Liver (tissue), 9 donors: ENCODE results near the gene HOMER1. TPM values are rescaled to one million over a fixed set of nuclear protein-coding genes. Genes with fewer than 3 reads are reported as not detected.

Experiments
- DNase-seq: peaks from one replicate; pipeline ENCODE4 v3.0.0-alpha.2; 2017; ENCODE audit warnings: low spot score
- H3K27ac ChIP-seq, 2 donors: one replicate each; pipeline ENCODE4 v1.7.0; 2013; ENCODE audit warnings: inconsistent platforms in 2 of 2, low read length in 2 of 2, control low read depth in 1 of 2, low read depth in 1 of 2, mild to moderate bottlenecking in 1 of 2
- H3K27me3 ChIP-seq, 4 donors: one replicate each; pipeline versions ENCODE4 v1.6.1 to v1.7.0; 2013; ENCODE audit warnings: low read length in 3 of 4, inconsistent platforms in 1 of 4, mild to moderate bottlenecking in 1 of 4, moderate library complexity in 1 of 4; ENCODE audit not compliant: control insufficient read depth in 4 of 4, insufficient read depth in 4 of 4
- H3K36me3 ChIP-seq, 4 donors: one replicate each; pipeline versions ENCODE4 v1.6.1 to v1.7.0; 2013; ENCODE audit warnings: low read length in 3 of 4, mild to moderate bottlenecking in 3 of 4, low read depth in 1 of 4, moderate library complexity in 1 of 4; ENCODE audit not compliant: control insufficient read depth in 4 of 4, insufficient read depth in 3 of 4
- H3K4me1 ChIP-seq, 4 donors: one replicate each; pipeline versions ENCODE4 v1.6.1 to v1.7.0; 2013; ENCODE audit warnings: low read length in 3 of 4, mild to moderate bottlenecking in 3 of 4, moderate library complexity in 1 of 4; ENCODE audit not compliant: control insufficient read depth in 4 of 4, insufficient read depth in 4 of 4
- H3K4me3 ChIP-seq, 3 donors: one replicate each; pipeline versions ENCODE4 v1.6.1 to v1.7.0; 2013; ENCODE audit warnings: low read length in 3 of 3, control low read depth in 1 of 3, low read depth in 1 of 3, mild to moderate bottlenecking in 1 of 3
- H3K9ac ChIP-seq, 2 donors: one replicate each; pipeline ENCODE4 v1.7.0; 2013; ENCODE audit warnings: low read length in 2 of 2, mild to moderate bottlenecking in 2 of 2, moderate library complexity in 2 of 2, control low read depth in 1 of 2, low read depth in 1 of 2
- H3K9me3 ChIP-seq, 4 donors: one replicate each; pipeline versions ENCODE4 v1.6.1 to v1.7.0; 2013; ENCODE audit warnings: low read length in 3 of 4; ENCODE audit not compliant: control insufficient read depth in 4 of 4
- ATF3 ChIP-seq: IDR thresholded peaks from 2 replicates; pipeline ENCODE4 v1.6.1; 2016; ENCODE audit warnings: antibody characterized with exemption
- EGR1 ChIP-seq, 2 donors: IDR thresholded peaks; 2 replicates each; pipeline ENCODE4 v1.6.1; 2016 to 2018; ENCODE audit warnings: antibody characterized with exemption in 2 of 2, low read depth in 2 of 2
- FOXA1 ChIP-seq: IDR thresholded peaks from 2 replicates; pipeline ENCODE4 v1.6.1; 2016; ENCODE audit warnings: antibody characterized with exemption
- FOXA2 ChIP-seq: IDR thresholded peaks from 2 replicates; pipeline ENCODE4 v1.6.1; 2016; ENCODE audit warnings: antibody characterized with exemption
- HNF4A ChIP-seq, 2 donors: conservative IDR thresholded peaks; 2 replicates each; pipeline ENCODE4 v1.6.1; 2016; ENCODE audit warnings: antibody characterized with exemption in 2 of 2, mild to moderate bottlenecking in 2 of 2
- HNF4G ChIP-seq: IDR thresholded peaks from 2 replicates; pipeline ENCODE4 v1.6.1; 2016; ENCODE audit warnings: antibody characterized with exemption
- NR2F2 ChIP-seq: IDR thresholded peaks from 2 replicates; pipeline ENCODE4 v1.6.1; 2016; ENCODE audit warnings: antibody characterized with exemption
- RAD21 ChIP-seq, 2 donors: IDR thresholded peaks; 2 replicates each; pipeline ENCODE4 v1.6.1; 2016; ENCODE audit warnings: antibody characterized with exemption in 2 of 2, mild to moderate bottlenecking in 2 of 2
- RXRA ChIP-seq, 2 donors: IDR thresholded peaks; 2 replicates each; pipeline ENCODE4 v1.6.1; 2017 to 2018; ENCODE audit warnings: antibody characterized with exemption in 2 of 2, mild to moderate bottlenecking in 1 of 2
- SP1 ChIP-seq: IDR thresholded peaks from 2 replicates; pipeline ENCODE4 v1.6.1; 2018; ENCODE audit warnings: antibody characterized with exemption, mild to moderate bottlenecking
- TAF1 ChIP-seq: conservative IDR thresholded peaks from 2 replicates; pipeline ENCODE4 v1.6.1; 2016; ENCODE audit warnings: antibody characterized with exemption, mild to moderate bottlenecking
- YY1 ChIP-seq: IDR thresholded peaks from 2 replicates; pipeline ENCODE4 v1.6.1; 2016; ENCODE audit warnings: antibody characterized with exemption, mild to moderate bottlenecking
- WGBS: extraction: QIAGEN DNeasy Blood & Tissue Kit; methylation state at CpG from one replicate; pipeline ENCODE4 v1.1.7; 2013; 5-methylcytosine and 5-hydroxymethylcytosine counted together
- polyA plus RNA-seq, 2 donors: library from polyadenylated mRNA; stranded (reverse) in 1 of 2; unstranded in 1 of 2; fragments of 200-250 nt in 1 of 2; fragments of >200 nt in 1 of 2; fragmentation: Nextera tagmentation in 1 of 2; extraction: Ambion mirVana in 1 of 2; gene quantifications; one replicate each; pipeline versions ENCODE4 v1.2.1 to v1.2.3, GENCODE V29; 2013 to 2015
- total RNA-seq, 2 donors: library from RNA; depleted of rRNA; stranded (reverse); fragments of >200 nt; gene quantifications; one replicate each; pipeline ENCODE4 v1.2.3, GENCODE V29; 2014
- TF ChIP-seq, protein P1 (sequence below): IDR thresholded peaks from 2 replicates; pipeline ENCODE4 v1.6.1; 2016; ENCODE audit warnings: antibody characterized with exemption
- TF ChIP-seq, protein P2 (sequence below): IDR thresholded peaks from 2 replicates; pipeline ENCODE4 v1.6.1; 2016; ENCODE audit warnings: antibody characterized with exemption
- TF ChIP-seq, protein P3 (sequence below): fragments of 150-350 bp; IDR thresholded peaks from 2 replicates; pipeline ENCODE4 v1.5.1; 2017; ENCODE audit warnings: improper control_type of control experiment, low read depth, low read length; ENCODE audit not compliant: missing input control
- donor health status: healthy.
- donor health status: healthy.
- donor health status: healthy.
- donor health status: healthy.
- donor health status: healthy.

The HOMER1 gene
- total and polyA plus RNA-seq, 4 donors = 0.33 to 8.7 (median 1.2) TPM

- no peak for DNase-seq
- Histone ChIP-seq H3K4me1 (no peaks in the 10 kb centered on the region), H3K36me3 (no peaks in the 10 kb centered on the region), H3K4me3 (no peak overlapping the region), H3K27me3 (no peaks in the 10 kb centered on the region), H3K9me3 (no peaks in the 10 kb centered on the region), H3K9ac (no peak overlapping the region), H3K27ac (no peak overlapping the region)
- 82% methylated on average over 2 of the region's 2 CpGs for WGBS
- TF ChIP-seq YY1 (no peak), ATF3 (no peak), NR2F2 (no peak), FOXA2 (no peak), FOXA1 (no peak), TAF1 (no peak), RAD21 (IDR thresholded peaks at IDR 0.05) (no peak), EGR1 (IDR thresholded peaks at IDR 0.05; ENCODE audit: low read depth in 2 of 2) (no peak), RXRA (IDR thresholded peaks at IDR 0.05) (no peak)
- TF ChIP-seq, protein P1, sequence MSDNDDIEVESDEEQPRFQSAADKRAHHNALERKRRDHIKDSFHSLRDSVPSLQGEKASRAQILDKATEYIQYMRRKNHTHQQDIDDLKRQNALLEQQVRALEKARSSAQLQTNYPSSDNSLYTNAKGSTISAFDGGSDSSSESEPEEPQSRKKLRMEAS = no peak
- TF ChIP-seq, protein P2, sequence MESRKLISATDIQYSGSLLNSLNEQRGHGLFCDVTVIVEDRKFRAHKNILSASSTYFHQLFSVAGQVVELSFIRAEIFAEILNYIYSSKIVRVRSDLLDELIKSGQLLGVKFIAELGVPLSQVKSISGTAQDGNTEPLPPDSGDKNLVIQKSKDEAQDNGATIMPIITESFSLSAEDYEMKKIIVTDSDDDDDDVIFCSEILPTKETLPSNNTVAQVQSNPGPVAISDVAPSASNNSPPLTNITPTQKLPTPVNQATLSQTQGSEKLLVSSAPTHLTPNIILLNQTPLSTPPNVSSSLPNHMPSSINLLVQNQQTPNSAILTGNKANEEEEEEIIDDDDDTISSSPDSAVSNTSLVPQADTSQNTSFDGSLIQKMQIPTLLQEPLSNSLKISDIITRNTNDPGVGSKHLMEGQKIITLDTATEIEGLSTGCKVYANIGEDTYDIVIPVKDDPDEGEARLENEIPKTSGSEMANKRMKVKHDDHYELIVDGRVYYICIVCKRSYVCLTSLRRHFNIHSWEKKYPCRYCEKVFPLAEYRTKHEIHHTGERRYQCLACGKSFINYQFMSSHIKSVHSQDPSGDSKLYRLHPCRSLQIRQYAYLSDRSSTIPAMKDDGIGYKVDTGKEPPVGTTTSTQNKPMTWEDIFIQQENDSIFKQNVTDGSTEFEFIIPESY = no peak
- TF ChIP-seq, protein P3, sequence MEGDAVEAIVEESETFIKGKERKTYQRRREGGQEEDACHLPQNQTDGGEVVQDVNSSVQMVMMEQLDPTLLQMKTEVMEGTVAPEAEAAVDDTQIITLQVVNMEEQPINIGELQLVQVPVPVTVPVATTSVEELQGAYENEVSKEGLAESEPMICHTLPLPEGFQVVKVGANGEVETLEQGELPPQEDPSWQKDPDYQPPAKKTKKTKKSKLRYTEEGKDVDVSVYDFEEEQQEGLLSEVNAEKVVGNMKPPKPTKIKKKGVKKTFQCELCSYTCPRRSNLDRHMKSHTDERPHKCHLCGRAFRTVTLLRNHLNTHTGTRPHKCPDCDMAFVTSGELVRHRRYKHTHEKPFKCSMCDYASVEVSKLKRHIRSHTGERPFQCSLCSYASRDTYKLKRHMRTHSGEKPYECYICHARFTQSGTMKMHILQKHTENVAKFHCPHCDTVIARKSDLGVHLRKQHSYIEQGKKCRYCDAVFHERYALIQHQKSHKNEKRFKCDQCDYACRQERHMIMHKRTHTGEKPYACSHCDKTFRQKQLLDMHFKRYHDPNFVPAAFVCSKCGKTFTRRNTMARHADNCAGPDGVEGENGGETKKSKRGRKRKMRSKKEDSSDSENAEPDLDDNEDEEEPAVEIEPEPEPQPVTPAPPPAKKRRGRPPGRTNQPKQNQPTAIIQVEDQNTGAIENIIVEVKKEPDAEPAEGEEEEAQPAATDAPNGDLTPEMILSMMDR = no peak
Measured at GRCh38 chr5:79349881-79350280, 164.1 kb downstream of the HOMER1 start.

- Histone ChIP-seq H3K9me3 (no peaks in the 10 kb centered on the region), H3K36me3 (no peaks in the 10 kb centered on the region), H3K4me1 (no peaks in the 10 kb centered on the region), H3K27me3 (no peaks in the 10 kb centered on the region), H3K4me3 (no peak overlapping the region), H3K9ac (no peak overlapping the region), H3K27ac (no peak overlapping the region)
- no peak for TF ChIP-seq HNF4A (conservative IDR thresholded peaks at IDR 0.05)
- no peak for TF ChIP-seq FOXA1
- no peak for TF ChIP-seq EGR1 (IDR thresholded peaks at IDR 0.05; ENCODE audit: low read depth in 2 of 2)
- TF ChIP-seq TAF1 = no peak
- TF ChIP-seq NR2F2 = no peak
- no peak for TF ChIP-seq RXRA (IDR thresholded peaks at IDR 0.05)
- TF ChIP-seq, protein P3 = no peak
- no peak for TF ChIP-seq SP1
- TF ChIP-seq HNF4G = no peak
- TF ChIP-seq ATF3 = no peak
- no peak for DNase-seq
- 92% methylated on average over 10 of the region's 10 CpGs for WGBS
Measured at GRCh38 chr5:79349047-79349446, 164.9 kb downstream of the HOMER1 start.
